Measurements from ENCODE around the gene CYP24A1. TPM values are rescaled to one million over a fixed set of nuclear protein-coding genes. Genes with fewer than 3 reads are reported as not detected.

The CYP24A1 gene
- total RNA-seq, 1 donor from 2014 or later = not detected

GRCh38 chr20:54138427-54138826 lies 35.4 kb downstream of the CYP24A1 start:
- Mint-ChIP-seq H3K4me3 (no peak overlapping the region), H3K4me1 (no peaks in the 10 kb centered on the region), H3K9me3 (no peaks in the 10 kb centered on the region), H3K27me3 (peaks cover 9% of the 10 kb centered on the region), H3K27ac (no peak overlapping the region), H3K36me3 (ENCODE audit: low read depth) (no peaks in the 10 kb centered on the region)
- DNase-seq (no peak), ATAC-seq (ENCODE audit: low read depth) (no peak)
- no peak for TF ChIP-seq CTCF (IDR thresholded peaks at IDR 0.05)
- CTCF ChIA-PET = no interaction called here
- intact Hi-C loops (cut with micrococcal nuclease) = no loop called here
- POLR2A ChIA-PET = no interaction called here

- H3K4me3 Mint-ChIP-seq = no peak overlapping the region
- H3K27ac Mint-ChIP-seq = no peak overlapping the region
- POLR2A ChIA-PET = no interaction called here
- intact Hi-C loops (cut with micrococcal nuclease) = no loop called here
- no peak for TF ChIP-seq CTCF (IDR thresholded peaks at IDR 0.05)
- H3K9me3 Mint-ChIP-seq = no peaks in the 10 kb centered on the region
- ATAC-seq (ENCODE audit: low read depth) (no peak), DNase-seq (no peak)
- CTCF ChIA-PET = no interaction called here
- no peaks in the 10 kb centered on the region for H3K36me3 Mint-ChIP-seq (ENCODE audit: low read depth)
- peaks cover 9% of the 10 kb centered on the region for H3K27me3 Mint-ChIP-seq
- peaks cover 3% of the 10 kb centered on the region for H3K4me1 Mint-ChIP-seq
These were observed 36.7 kb downstream of the CYP24A1 start for GRCh38 chr20:54137115-54137514.

- ChIA-PET POLR2A (no interaction called here), CTCF (no interaction called here)
- peaks cover 4% of the 10 kb centered on the region for H3K9me3 Mint-ChIP-seq
- H3K27me3 Mint-ChIP-seq = peaks cover 1% of the 10 kb centered on the region
- H3K4me3 Mint-ChIP-seq = no peak overlapping the region
- ATAC-seq (ENCODE audit: low read depth) (no peak), DNase-seq (no peak)
- peaks cover 3% of the 10 kb centered on the region for H3K4me1 Mint-ChIP-seq
- no peaks in the 10 kb centered on the region for H3K36me3 Mint-ChIP-seq (ENCODE audit: low read depth)
- intact Hi-C loops (cut with micrococcal nuclease) = no loop called here
- no peak overlapping the region for H3K27ac Mint-ChIP-seq
- TF ChIP-seq CTCF (IDR thresholded peaks at IDR 0.05) = no peak
These were observed 39.2 kb downstream of the CYP24A1 start for GRCh38 chr20:54134445-54135220.

GRCh38 chr20:54133434-54134427 lies 40.1 kb downstream of the CYP24A1 start:
- no peak for DNase-seq
- ChIA-PET POLR2A (no interaction called here), CTCF (no interaction called here)
- H3K4me1 Mint-ChIP-seq = peaks cover 3% of the 10 kb centered on the region
- peaks cover 1% of the 10 kb centered on the region for H3K27me3 Mint-ChIP-seq
- no peak for ATAC-seq (ENCODE audit: low read depth)
- TF ChIP-seq CTCF (IDR thresholded peaks at IDR 0.05) = no peak
- peaks cover 7% of the 10 kb centered on the region for H3K9me3 Mint-ChIP-seq
- H3K4me3 Mint-ChIP-seq = no peak overlapping the region
- intact Hi-C loops (cut with micrococcal nuclease) = no loop called here
- H3K27ac Mint-ChIP-seq = no peak overlapping the region
- H3K36me3 Mint-ChIP-seq (ENCODE audit: low read depth) = no peaks in the 10 kb centered on the region

Data from activated B cell treated with CpG ODN at 0.5 μM for 24 hours (primary cell).